ENCODE data around the gene SPPL3. TPM values are rescaled to one million over a fixed set of nuclear protein-coding genes. Genes with fewer than 3 reads are reported as not detected.

Gene SPPL3
- total RNA-seq, 1 donor from 2014 or later = 67.6 TPM

GRCh38 chr12:120846721-120847120, 57.4 kb downstream of the SPPL3 start:
- TF ChIP-seq CTCF (conservative IDR thresholded peaks at IDR 0.05) = no peak
- no peaks in the 10 kb centered on the region for H3K27me3 Mint-ChIP-seq
- no peak overlapping the region for H3K27ac Mint-ChIP-seq
- H3K4me3 Mint-ChIP-seq = no peak overlapping the region
- peaks cover 9% of the 10 kb centered on the region for H3K36me3 Mint-ChIP-seq
- no peak for DNase-seq (ENCODE audit: extremely low spot score, unreplicated experiment)
- H3K9me3 Mint-ChIP-seq = no peaks in the 10 kb centered on the region
- H3K4me1 Mint-ChIP-seq (ENCODE audit: unreplicated experiment) = peaks cover 30% of the 10 kb centered on the region

- Mint-ChIP-seq H3K4me3 (no peak overlapping the region), H3K27me3 (no peaks in the 10 kb centered on the region), H3K36me3 (peaks cover 7% of the 10 kb centered on the region), H3K27ac (no peak overlapping the region), H3K9me3 (no peaks in the 10 kb centered on the region), H3K4me1 (ENCODE audit: unreplicated experiment) (peaks cover 30% of the 10 kb centered on the region)
- TF ChIP-seq CTCF (conservative IDR thresholded peaks at IDR 0.05) = no peak
- no peak for DNase-seq (ENCODE audit: extremely low spot score, unreplicated experiment)
Observed at GRCh38 chr12:120845696-120846095, 58.5 kb downstream of the SPPL3 start.

- Mint-ChIP-seq H3K36me3 (peaks cover 10% of the 10 kb centered on the region), H3K4me3 (no peak overlapping the region), H3K9me3 (no peaks in the 10 kb centered on the region), H3K4me1 (ENCODE audit: unreplicated experiment) (peaks cover 29% of the 10 kb centered on the region), H3K27ac (no peak overlapping the region), H3K27me3 (no peaks in the 10 kb centered on the region)
- no peak for DNase-seq (ENCODE audit: extremely low spot score, unreplicated experiment)
- TF ChIP-seq CTCF (conservative IDR thresholded peaks at IDR 0.05) = no peak
Observed at GRCh38 chr12:120844768-120845449, 59.2 kb downstream of the SPPL3 start.

GRCh38 chr12:120844297-120844696, 59.9 kb downstream of the SPPL3 start:
- Mint-ChIP-seq H3K4me3 (no peak overlapping the region), H3K4me1 (ENCODE audit: unreplicated experiment) (peaks cover 25% of the 10 kb centered on the region), H3K36me3 (peaks cover 10% of the 10 kb centered on the region), H3K9me3 (no peaks in the 10 kb centered on the region), H3K27ac (peak overlapping the region; percentile 2), H3K27me3 (no peaks in the 10 kb centered on the region)
- TF ChIP-seq CTCF (conservative IDR thresholded peaks at IDR 0.05) = no peak
- no peak for DNase-seq (ENCODE audit: extremely low spot score, unreplicated experiment)

GRCh38 chr12:120843472-120843871, 60.7 kb downstream of the SPPL3 start:
- Mint-ChIP-seq H3K27ac (no peak overlapping the region), H3K27me3 (no peaks in the 10 kb centered on the region), H3K4me3 (no peak overlapping the region), H3K4me1 (ENCODE audit: unreplicated experiment) (peaks cover 25% of the 10 kb centered on the region), H3K9me3 (no peaks in the 10 kb centered on the region), H3K36me3 (peaks cover 10% of the 10 kb centered on the region)
- no peak for TF ChIP-seq CTCF (conservative IDR thresholded peaks at IDR 0.05)
- DNase-seq (ENCODE audit: extremely low spot score, unreplicated experiment) = no peak
